ENCODE measurements around the gene GRID2IP.

GRID2IP gene

GRCh38 chr7:6562106-6562505, 10.8 kb upstream of the GRID2IP start:
- no peak for DNase-seq (ENCODE audit: low read depth in 2 of 2)

GRCh38 chr7:6559896-6560295, 8.6 kb upstream of the GRID2IP start:
- no peak for DNase-seq (ENCODE audit: low read depth in 2 of 2)

- no peak for DNase-seq (ENCODE audit: low read depth in 2 of 2)
These were observed 7.6 kb upstream of the GRID2IP start for GRCh38 chr7:6558837-6559236.

GRCh38 chr7:6556196-6556595, 4.9 kb upstream of the GRID2IP start:
- DNase-seq (ENCODE audit: low read depth in 2 of 2): no peak

GRCh38 chr7:6554848-6555247, 3.6 kb upstream of the GRID2IP start:
- no peak for DNase-seq (ENCODE audit: low read depth in 2 of 2)

GRCh38 chr7:6553448-6554044, 2.3 kb upstream of the GRID2IP start:
- DNase-seq (ENCODE audit: low read depth in 2 of 2): no peak

- no peak for DNase-seq (ENCODE audit: low read depth in 2 of 2)
These were observed 3.9 kb downstream of the GRID2IP start for GRCh38 chr7:6547400-6547799.

GRCh38 chr7:6546498-6547251, 4.6 kb downstream of the GRID2IP start:
- DNase-seq (ENCODE audit: low read depth in 2 of 2): no peak

- DNase-seq (ENCODE audit: low read depth in 2 of 2): no peak
These were observed 5.7 kb downstream of the GRID2IP start for GRCh38 chr7:6545398-6546126.

- no peak for DNase-seq (ENCODE audit: low read depth in 2 of 2)
These were observed 8.9 kb downstream of the GRID2IP start for GRCh38 chr7:6542368-6542767.

- no peak for DNase-seq (ENCODE audit: low read depth in 2 of 2)
These were observed 14.7 kb downstream of the GRID2IP start for GRCh38 chr7:6536262-6537260.

- DNase-seq (ENCODE audit: low read depth in 2 of 2): peak in 1 of 2 donors; percentile 58
These were observed 17.3 kb downstream of the GRID2IP start for GRCh38 chr7:6533893-6534495.

- DNase-seq (ENCODE audit: low read depth in 2 of 2): no peak
These were observed 18.7 kb downstream of the GRID2IP start for GRCh38 chr7:6532516-6532915.

- no peak for DNase-seq (ENCODE audit: low read depth in 2 of 2)
These were observed 19.6 kb downstream of the GRID2IP start for GRCh38 chr7:6531492-6532279.

GRCh38 chr7:6530626-6531491, 20.4 kb downstream of the GRID2IP start:
- peak in 1 of 2 donors; percentile 54 for DNase-seq (ENCODE audit: low read depth in 2 of 2)

GRCh38 chr7:6529643-6530042, 21.6 kb downstream of the GRID2IP start:
- no peak for DNase-seq (ENCODE audit: low read depth in 2 of 2)

GRCh38 chr7:6528401-6529130, 22.7 kb downstream of the GRID2IP start:
- DNase-seq (ENCODE audit: low read depth in 2 of 2): no peak

GRCh38 chr7:6526997-6527378, 24.3 kb downstream of the GRID2IP start:
- no peak for DNase-seq (ENCODE audit: low read depth in 2 of 2)

All from stimulated activated CD4-positive, alpha-beta T cell treated with anti-CD3 and anti-CD28 coated beads, Interleukin-15, amount 100 ng/mL, for 48 hours (primary cell).